Endometrial microvascular endothelial cells (primary cell): ENCODE measurements around the gene COL9A1. TPM values are rescaled to one million over a fixed set of nuclear protein-coding genes. Genes with fewer than 3 reads are reported as not detected.

Experiments used
- in situ Hi-C: cut with HindIII; loops from 2 replicates; pipeline ENCODE4 v1.10.0; 2017; ENCODE audit warnings: low sequenced_read_pairs, low pct_unique_long_range_greater_than_20kb; ENCODE audit errors: inconsistent ontology term
- total RNA-seq: library from RNA; depleted of rRNA; stranded (reverse); fragments of >200 nt; gene quantifications from one replicate; pipeline ENCODE4 v1.2.3, GENCODE V29; 2015; ENCODE audit errors: inconsistent ontology term

COL9A1 gene
- total RNA-seq, 1 donor from 2014 or later = not detected

- in situ Hi-C loops = no loop called here
Measured at GRCh38 chr6:70298068-70298467, 4.8 kb downstream of the COL9A1 start.

- in situ Hi-C loops = no loop called here
Measured at GRCh38 chr6:70292193-70292592, 10.7 kb downstream of the COL9A1 start.

GRCh38 chr6:70289299-70289698, 13.6 kb downstream of the COL9A1 start:
- in situ Hi-C loops = no loop called here

- in situ Hi-C loops = no loop called here
Measured at GRCh38 chr6:70286905-70287304, 16.0 kb downstream of the COL9A1 start.

GRCh38 chr6:70285201-70285600, 17.7 kb downstream of the COL9A1 start:
- in situ Hi-C loops = no loop called here

GRCh38 chr6:70282919-70283461, 19.9 kb downstream of the COL9A1 start:
- in situ Hi-C loops = no loop called here

GRCh38 chr6:70282312-70282918, 20.5 kb downstream of the COL9A1 start:
- in situ Hi-C loops = no loop called here

GRCh38 chr6:70281923-70282311, 21.0 kb downstream of the COL9A1 start:
- in situ Hi-C loops = no loop called here

- in situ Hi-C loops = no loop called here
Measured at GRCh38 chr6:70280400-70280853, 22.5 kb downstream of the COL9A1 start.

GRCh38 chr6:70277470-70277869, 25.4 kb downstream of the COL9A1 start:
- in situ Hi-C loops = no loop called here

- in situ Hi-C loops = no loop called here
Measured at GRCh38 chr6:70274338-70274737, 28.5 kb downstream of the COL9A1 start.

GRCh38 chr6:70272071-70272470, 30.8 kb downstream of the COL9A1 start:
- in situ Hi-C loops = no loop called here

GRCh38 chr6:70270287-70271005, 32.4 kb downstream of the COL9A1 start:
- in situ Hi-C loops = no loop called here

- in situ Hi-C loops = no loop called here
Measured at GRCh38 chr6:70266142-70266541, 36.7 kb downstream of the COL9A1 start.

GRCh38 chr6:70264306-70264705, 38.6 kb downstream of the COL9A1 start:
- in situ Hi-C loops = no loop called here

- in situ Hi-C loops = no loop called here
Measured at GRCh38 chr6:70258483-70258882, 44.4 kb downstream of the COL9A1 start.

- in situ Hi-C loops = no loop called here
Measured at GRCh38 chr6:70257768-70258273, 45.1 kb downstream of the COL9A1 start.

- in situ Hi-C loops = no loop called here
Measured at GRCh38 chr6:70254784-70255183, 48.1 kb downstream of the COL9A1 start.

- in situ Hi-C loops = no loop called here
Measured at GRCh38 chr6:70253923-70254322, 49.0 kb downstream of the COL9A1 start.

GRCh38 chr6:70252604-70253003, 50.3 kb downstream of the COL9A1 start:
- in situ Hi-C loops = no loop called here
